SH-SY5Y (cell line): ENCODE results near the gene SLC22A6.

ENCODE experiments used
- GATA2 ChIP-seq: IDR thresholded peaks from 2 replicates; pipeline ENCODE4 v1.6.1; 2011; ENCODE audit warnings: mild to moderate bottlenecking, low read depth, low read length
- GATA3 ChIP-seq: IDR thresholded peaks from 2 replicates; pipeline ENCODE4 v1.6.1; 2011; ENCODE audit warnings: low read depth, mild to moderate bottlenecking, low read length, moderate library complexity

Gene SLC22A6, protein sequence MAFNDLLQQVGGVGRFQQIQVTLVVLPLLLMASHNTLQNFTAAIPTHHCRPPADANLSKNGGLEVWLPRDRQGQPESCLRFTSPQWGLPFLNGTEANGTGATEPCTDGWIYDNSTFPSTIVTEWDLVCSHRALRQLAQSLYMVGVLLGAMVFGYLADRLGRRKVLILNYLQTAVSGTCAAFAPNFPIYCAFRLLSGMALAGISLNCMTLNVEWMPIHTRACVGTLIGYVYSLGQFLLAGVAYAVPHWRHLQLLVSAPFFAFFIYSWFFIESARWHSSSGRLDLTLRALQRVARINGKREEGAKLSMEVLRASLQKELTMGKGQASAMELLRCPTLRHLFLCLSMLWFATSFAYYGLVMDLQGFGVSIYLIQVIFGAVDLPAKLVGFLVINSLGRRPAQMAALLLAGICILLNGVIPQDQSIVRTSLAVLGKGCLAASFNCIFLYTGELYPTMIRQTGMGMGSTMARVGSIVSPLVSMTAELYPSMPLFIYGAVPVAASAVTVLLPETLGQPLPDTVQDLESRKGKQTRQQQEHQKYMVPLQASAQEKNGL

DNA sequence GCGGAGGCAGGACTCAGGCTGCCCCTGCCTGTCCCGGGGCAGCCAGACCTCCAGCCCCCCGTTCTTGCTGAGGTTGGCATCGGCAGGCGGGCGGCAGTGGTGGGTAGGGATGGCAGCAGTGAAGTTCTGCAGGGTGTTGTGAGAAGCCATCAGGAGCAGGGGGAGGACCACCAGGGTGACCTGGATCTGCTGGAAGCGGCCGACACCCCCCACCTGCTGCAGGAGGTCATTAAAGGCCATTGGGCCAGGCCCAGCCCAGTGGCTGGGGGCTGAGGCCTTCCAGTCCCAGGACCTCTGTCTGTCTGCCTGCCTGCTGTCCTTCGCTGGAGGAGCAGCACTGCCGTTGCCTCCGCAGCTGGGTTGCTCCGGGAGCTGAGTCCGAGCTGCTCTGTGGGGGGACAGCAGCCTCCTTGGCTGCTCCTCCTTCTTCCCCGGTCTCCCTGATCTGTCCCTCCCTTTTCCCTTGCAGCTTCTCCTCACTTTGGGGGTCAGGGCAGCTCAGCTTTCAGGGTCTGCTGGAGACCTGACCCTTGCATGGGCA, at the start of gene SLC22A6:
Gene SLC22A6 (minus strand): TSS at position 517 of the 541 bp plus-strand sequence. CDS start 277 bp downstream, at position 240.
- TF ChIP-seq GATA3 (no peak), GATA2 (no peak)

DNA sequence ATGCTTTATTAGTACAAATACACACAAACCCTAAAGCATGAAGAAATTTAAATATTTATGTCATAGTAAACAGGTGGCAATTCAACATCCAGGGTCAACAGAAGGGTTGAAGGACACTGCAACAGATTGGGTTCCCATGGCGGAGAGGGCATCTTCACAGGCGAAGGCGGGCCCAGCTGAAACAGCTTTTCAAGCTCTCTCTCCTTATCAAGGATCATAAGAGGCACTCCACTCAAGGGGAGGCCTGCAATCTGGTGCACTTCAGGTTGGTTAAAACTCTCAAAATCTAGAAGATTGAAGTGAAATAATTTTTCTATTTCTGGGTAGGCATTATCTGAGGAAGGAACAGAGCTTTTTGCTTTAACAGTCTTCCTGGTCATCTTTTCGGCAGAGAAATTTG, 47.7 kb upstream of the SLC22A6 start:
- TF ChIP-seq GATA3 (no peak), GATA2 (no peak)

DNA sequence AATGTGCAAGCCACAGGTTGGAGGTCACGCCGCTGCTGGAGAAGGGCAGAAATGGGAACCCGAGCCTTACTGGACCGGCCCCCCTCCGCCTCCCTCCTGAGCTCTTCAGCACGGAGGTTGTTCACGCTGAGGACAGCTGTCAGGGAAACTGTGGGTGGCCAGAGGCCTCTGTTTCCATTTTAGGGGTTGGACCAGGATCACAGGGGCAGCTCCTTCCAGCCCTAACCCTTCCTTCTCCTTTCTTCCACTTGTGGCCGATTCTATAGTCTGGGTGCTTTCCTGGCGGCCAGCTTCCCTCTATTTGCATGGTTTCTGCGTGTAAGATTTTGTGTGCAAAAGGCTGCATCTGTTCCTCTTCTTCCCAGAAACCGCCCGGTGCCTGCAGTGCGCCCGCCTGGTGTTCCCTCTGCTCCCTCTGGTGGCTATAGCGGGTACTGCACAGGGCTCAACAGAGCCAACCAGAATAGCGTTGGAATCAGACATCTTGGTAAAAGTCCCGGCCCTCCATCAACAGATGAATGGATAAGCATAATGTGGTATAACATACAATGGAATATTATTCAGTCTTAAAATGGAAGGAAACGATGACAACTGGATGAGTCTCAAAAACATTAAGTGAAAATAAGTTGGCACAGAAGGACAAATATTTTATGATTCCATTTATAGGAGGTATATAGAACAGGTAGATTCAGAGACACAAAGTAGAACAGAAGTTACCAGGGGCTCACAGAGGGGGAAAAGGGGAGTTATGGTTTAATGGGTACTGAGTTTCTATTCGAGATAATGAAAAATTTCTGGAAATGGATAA, 39.3 kb upstream of the SLC22A6 start:
- TF ChIP-seq GATA3 (no peak), GATA2 (peak; percentile 40; the same call in 1 of the 2 replicates)

DNA sequence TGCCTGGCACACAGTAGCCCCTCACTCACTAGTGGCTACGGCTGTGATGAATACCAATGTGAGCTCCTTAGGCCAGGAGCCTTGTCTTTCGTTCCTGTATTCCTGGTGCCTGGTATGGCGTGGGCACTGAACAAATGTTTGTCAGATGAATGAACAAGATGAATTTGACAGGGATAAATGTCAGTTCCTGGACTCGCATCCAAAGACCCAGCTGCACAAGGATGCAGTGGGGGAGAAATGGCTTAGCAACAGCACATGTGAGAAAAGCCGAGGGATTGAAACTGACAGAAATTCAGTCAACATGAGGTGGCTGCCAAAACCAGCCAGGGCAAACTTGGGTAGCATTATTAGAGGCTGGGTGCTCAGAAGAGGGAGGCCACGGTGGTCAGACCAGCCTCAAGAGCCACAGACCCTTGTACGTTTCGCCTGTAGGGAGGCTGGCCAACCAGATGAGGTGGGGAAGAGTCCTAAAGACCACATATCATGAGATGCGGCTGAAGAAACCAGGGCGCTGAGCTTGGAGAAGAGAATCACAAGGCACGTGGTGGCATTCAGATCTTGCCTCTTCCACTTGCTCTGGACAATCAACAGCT, 38.6 kb upstream of the SLC22A6 start:
- TF ChIP-seq GATA2 (no peak), GATA3 (no peak)

DNA sequence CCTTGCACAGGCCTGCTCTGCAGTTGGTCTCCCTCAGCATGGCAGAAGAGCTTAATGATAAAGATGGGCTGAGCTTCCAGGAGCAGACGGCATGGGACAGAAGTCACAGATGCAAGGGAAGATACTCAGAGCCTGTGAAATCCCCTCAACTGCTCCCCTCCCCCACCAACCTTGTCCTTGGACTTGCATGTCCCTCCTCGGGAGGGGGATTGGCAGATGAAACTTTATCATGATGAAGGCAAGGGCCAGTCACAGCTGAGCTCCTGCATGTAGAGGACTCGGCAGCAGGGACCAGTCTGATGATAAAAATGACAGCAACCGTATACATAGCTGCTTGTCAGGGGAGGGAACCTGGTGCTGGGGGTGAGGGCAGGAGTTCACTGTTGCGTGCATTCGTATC, 37.7 kb upstream of the SLC22A6 start:
- TF ChIP-seq GATA2, result peak; percentile 64
- no peak for TF ChIP-seq GATA3

DNA sequence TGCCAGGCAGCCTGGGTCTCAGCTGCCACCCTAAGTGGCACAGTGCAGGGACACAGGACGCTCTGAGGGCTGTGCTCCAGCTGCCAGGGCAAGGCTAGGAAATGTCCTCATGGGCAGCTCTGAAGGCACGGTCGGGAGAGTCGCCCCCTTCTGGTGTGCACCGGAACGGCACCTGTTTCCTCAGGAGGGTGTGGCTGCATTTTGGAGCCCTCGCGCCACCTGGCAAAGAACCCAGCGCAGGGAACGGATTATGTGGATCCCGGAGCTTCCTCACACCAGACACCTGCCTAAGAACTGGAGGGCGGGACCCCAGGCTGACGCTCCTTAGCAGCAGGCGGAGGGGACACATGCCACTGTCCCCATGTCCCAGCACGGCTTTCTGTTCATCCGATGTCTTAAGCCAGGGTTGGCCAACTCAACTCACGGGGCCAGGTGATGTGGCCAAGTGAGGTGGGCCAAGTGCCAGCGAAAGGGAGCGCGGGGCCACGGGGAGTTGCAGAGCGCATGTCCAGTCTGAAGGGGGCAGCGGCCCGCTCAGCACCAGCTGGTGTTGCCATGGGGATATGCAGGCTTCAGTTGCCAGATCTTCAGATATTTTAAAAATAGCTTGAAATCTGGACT, 36.0 kb upstream of the SLC22A6 start:
- TF ChIP-seq GATA2 (no peak), GATA3 (no peak)

DNA sequence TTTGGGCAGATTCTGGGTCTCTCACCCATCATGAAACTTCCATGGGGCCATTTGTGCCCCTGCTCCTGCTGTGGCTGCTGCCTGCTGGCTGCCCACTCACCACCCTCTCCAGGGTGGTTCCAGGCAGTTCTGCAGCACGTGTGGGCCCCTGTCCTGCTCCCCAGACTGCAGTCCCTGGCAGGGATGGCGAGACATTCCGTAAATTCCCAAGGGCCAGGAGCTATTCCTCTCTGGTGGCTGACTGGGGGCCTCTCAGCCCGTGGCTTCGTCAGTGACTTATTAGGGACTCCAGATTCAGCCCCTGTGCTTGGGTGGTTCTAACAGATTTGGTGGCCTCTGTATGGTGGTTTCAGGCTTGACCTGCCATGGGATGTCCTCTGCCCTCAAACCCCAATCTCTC, 34.7 kb upstream of the SLC22A6 start:
- no peak for TF ChIP-seq GATA3
- no peak for TF ChIP-seq GATA2

DNA sequence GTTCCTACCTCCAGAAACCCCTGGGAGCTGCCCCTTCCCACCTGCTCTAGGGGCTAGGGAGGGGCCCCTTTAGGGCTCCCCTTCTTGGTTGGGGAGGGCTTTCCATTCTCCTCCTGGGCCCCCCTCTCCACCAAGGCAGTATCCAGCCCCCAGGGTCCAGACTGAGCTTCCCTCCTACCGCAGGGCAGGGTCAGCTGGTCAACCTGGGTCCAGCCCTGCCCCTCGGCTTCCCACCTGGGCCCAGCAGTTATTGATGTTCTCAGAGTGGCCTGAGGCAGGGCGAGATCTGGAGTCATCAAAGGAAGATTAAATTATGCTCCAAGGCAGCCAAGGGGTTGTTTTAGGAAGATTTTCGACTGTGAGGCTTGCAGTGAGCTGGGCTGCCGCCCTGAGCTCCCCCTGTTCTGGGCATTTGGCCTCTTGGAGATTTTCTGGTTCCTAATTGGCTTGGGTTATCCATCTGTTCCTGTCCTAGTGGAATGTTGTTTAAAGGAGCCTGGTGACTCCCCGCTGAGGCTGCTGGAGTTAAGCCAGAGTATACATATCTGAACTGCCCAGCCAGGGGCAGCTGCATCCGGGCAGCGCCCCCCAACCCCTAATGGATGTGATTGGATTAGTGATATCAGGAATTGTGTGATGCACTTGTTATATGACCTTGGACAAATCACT, 32.7 kb upstream of the SLC22A6 start:
- TF ChIP-seq GATA2, result peak; percentile 90
- TF ChIP-seq GATA3, result no peak; the same call in 1 of the 2 replicates

DNA sequence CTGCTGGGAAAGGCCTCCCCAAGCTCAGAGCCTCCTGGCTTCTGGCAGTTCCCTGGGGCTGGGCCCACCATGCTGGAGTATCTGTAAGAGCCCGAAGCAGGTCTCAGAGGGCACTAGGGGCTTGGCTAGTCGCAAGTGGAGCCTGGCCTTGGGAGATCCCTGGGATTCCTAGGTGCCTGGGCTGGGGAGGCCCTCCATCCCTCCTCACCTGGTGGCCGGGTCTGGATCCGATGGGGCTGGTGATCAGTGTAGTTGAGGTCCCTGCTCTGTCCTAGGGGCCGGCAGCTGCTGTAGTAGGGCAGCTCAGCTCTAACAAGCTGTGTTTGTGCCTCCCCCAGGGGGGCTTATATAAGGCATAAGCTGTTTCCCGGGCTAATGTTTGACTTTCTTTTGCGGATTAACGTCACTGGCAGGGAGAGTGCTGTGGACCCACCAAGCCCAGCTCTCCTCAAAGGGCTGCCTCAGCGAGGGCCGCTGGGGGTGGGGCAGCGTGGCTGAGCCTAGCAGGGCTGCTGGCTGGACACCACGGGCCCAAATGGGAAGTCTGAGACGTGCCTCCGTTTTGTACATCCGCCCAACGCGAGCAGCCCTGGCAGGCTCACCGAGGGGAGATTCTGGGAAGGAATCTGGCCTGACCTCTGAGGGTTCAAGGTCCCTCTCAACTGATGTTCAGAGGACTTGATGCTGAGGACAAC, 30.9 kb upstream of the SLC22A6 start, which contains the start of gene SLC22A8:
Gene SLC22A8 (minus strand): TSS at position 321 of the 695 bp plus-strand sequence. CDS start 883 bp downstream, outside the sequence.
- TF ChIP-seq GATA2, result no peak
- TF ChIP-seq GATA3, result no peak

DNA sequence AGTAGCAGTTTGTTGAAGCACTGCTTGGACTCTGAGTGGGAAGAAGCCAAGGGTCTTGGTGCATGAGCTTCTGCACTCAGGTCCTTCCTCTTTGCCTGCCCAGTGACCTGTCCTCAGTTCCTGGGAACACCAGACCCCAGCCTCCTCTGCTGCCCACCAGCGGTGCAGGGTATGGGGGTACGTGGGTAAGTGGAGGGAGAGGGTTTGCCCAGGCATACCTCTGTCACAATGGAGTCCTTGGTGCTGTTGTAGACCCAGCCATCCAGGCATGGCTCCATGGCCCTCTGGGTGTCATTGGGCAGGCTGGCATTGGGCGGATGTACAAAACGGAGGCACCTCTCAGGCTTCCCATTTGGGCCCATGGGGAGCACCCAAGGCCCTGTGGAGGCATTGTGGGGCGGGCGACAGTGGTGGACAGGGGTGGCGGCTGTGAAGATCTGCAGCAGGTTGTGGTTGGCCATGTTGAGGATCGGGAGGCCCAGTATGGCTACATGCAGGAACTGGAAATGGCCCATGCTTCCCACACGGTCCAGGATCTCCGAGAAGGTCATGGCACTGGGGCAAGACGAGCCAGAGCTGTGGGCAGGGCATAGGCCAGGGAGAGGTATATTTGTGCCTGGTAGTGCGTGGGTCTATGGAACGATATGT, 29.8 kb upstream of the SLC22A6 start:
- TF ChIP-seq GATA2 (no peak), GATA3 (no peak)

DNA sequence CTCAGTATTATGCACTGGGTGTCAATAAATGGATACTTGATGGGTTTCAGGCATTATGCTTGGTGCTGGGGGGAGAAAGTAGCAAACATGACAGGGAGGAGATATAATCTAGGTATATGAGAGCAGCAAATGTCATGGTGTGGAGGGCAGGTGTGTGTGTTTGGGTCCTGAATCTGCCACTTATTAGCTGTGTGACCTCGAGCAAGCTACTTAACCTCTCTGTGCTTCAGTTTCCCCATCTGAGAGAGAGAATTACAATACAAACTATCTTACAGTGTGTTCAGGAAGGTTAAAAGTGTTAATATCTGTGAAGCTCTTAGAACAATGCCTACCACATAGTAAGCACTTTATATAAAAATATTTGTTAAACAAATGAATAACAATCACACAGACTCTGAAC, 28.1 kb upstream of the SLC22A6 start:
- TF ChIP-seq GATA2 (no peak), GATA3 (no peak)

DNA sequence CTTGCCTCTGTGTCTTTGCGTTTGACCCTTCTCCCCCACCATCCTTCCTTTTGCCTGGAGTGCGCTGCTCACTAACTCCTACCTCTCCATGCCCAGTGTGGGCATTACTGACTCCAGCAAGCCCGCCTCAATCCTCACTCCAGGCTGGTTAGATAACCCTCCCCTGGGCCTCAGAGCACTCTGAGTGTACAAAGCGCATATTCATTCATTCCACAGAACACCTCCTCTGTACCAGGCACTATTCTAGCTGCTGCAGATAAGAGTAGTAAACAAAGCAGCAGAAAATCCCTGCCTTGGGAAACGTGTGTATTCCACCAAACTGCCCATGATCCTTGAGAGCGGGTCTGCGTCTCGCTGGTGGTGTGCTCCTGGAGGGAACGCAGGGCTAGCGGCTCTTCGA, 27.7 kb upstream of the SLC22A6 start:
- TF ChIP-seq GATA3 (no peak), GATA2 (no peak)
